K562 (cell line): ENCODE measurements around the gene KAT6B. TPM values are rescaled to one million over a fixed set of nuclear protein-coding genes. Genes with fewer than 3 reads are reported as not detected.

ENCODE experiments used
- ATAC-seq: fragments of 200-7000 bp; cut with Tn5 transposase; 3 replicates; pipeline ENCODE4 v1.9.1; 2020; ENCODE audit warnings: moderate library complexity
- BruUV-seq: library from RNA; stranded (reverse); fragments of 400-500 nt; replicated peaks from 2 replicates; lab custom pipeline; 2021; lab: Mats Ljungman, UMichigan
- CTCF ChIA-PET: fragments of 300-600 bp; formaldehyde crosslinking; extraction: SDS; loops from one replicate; lab custom pipeline; 2021; ENCODE audit warnings: low intra/inter-chr PET ratio; lab: Yijun Ruan, JAX
- POLR2A ChIA-PET: fragments of 300-600, 350-650 bp; sonication (Branson Sonifier 250); formaldehyde crosslinking; extraction: SDS; loops from one replicate; lab custom pipeline; 2021; ENCODE audit warnings: antibody characterized with exemption, inconsistent platforms; lab: Yijun Ruan, JAX
- DNase-seq, 4 experiments: peaks; one replicate each; pipeline versions ENCODE4 v3.0.0 to v3.0.0-alpha.2; 2011 to 2018; ENCODE audit warnings: low spot score in 3 of 4, mixed read lengths in 3 of 4; ENCODE audit errors: extremely low read depth in 1 of 4
- FAIRE-seq: peaks from 2 replicates; lab custom pipeline; 2011; peaks lifted over from hg19 to GRCh38; lab: Jason Lieb, UNC
- H2AFZ ChIP-seq: 2 replicates; pipeline ENCODE4 v1.6.0; 2011; ENCODE audit warnings: low read depth, low read length, control low read depth, inconsistent platforms
- H3K27ac ChIP-seq: fragments of 200-600 bp; 3 replicates; pipeline ENCODE4 v1.8.0; 2011; ENCODE audit warnings: low read depth, mild to moderate bottlenecking, control low read depth, inconsistent platforms, low read length, moderate library complexity, mixed read lengths; ENCODE audit errors: extremely low read depth
- H3K27me3 ChIP-seq, 2 experiments: fragments of 300-600 bp in 1 of 2; 2 replicates in 1 of 2; 3 replicates in 1 of 2; pipeline versions ENCODE4 v1.6.0 to v1.8.0; 2011; ENCODE audit warnings: inconsistent platforms in 2 of 2, low read length in 2 of 2, mild to moderate bottlenecking in 1 of 2, mixed read lengths in 1 of 2, moderate library complexity in 1 of 2; ENCODE audit not compliant: control insufficient read depth in 2 of 2, insufficient read depth in 2 of 2
- H3K36me3 ChIP-seq: fragments of 300-600 bp; 3 replicates; pipeline ENCODE4 v1.8.0; 2011; ENCODE audit warnings: mild to moderate bottlenecking, low read length, inconsistent platforms; ENCODE audit not compliant: control insufficient read depth, insufficient read depth
- H3K4me1 ChIP-seq, 2 experiments: fragments of 200-600 bp in 1 of 2; replicated peaks in 1 of 2; 2 replicates in 1 of 2; 3 replicates in 1 of 2; pipeline versions ENCODE4 v1.5.1 to v1.8.0; 2011; ENCODE audit warnings: inconsistent platforms in 2 of 2, low read length in 2 of 2, mild to moderate bottlenecking in 1 of 2, mixed read lengths in 1 of 2, moderate library complexity in 1 of 2; ENCODE audit not compliant: control insufficient read depth in 2 of 2, insufficient read depth in 2 of 2
- H3K4me2 ChIP-seq: 2 replicates; pipeline ENCODE4 v1.6.1; 2011; ENCODE audit warnings: low read length, control low read depth, inconsistent platforms, mixed read lengths; ENCODE audit not compliant: insufficient read depth
- H3K4me3 ChIP-seq: fragments of 200-600 bp; sonication (generic), shearing (Covaris generic); 2 replicates; pipeline ENCODE4 v1.5.1; 2016; ENCODE audit warnings: control low read depth, inconsistent platforms
- H3K79me2 ChIP-seq: fragments of 200-600 bp; 3 replicates; pipeline ENCODE4 v1.8.0; 2011; ENCODE audit warnings: low read length, inconsistent platforms; ENCODE audit not compliant: control insufficient read depth, insufficient read depth
- H3K9ac ChIP-seq, 2 experiments: 2 replicates each; pipeline versions ENCODE4 v1.6.0 to v1.6.1; 2011; ENCODE audit warnings: low read depth in 2 of 2, low read length in 2 of 2, control low read depth in 1 of 2, inconsistent platforms in 1 of 2, mild to moderate bottlenecking in 1 of 2, mixed read lengths in 1 of 2; ENCODE audit not compliant: insufficient read depth in 1 of 2
- H3K9me1 ChIP-seq: one replicate; pipeline ENCODE4 v1.6.0; 2011; ENCODE audit warnings: inconsistent platforms, mild to moderate bottlenecking, low read length, moderate library complexity; ENCODE audit not compliant: control insufficient read depth, insufficient read depth
- H3K9me3 ChIP-seq: replicated peaks from 2 replicates; pipeline ENCODE4 v1.5.1; 2011; ENCODE audit warnings: low read depth, low read length, inconsistent platforms; ENCODE audit not compliant: control insufficient read depth, insufficient read depth
- H4K20me1 ChIP-seq: replicated peaks from 2 replicates; pipeline ENCODE4 v1.6.1; 2011; ENCODE audit warnings: low read length, inconsistent platforms, mixed read lengths; ENCODE audit not compliant: control insufficient read depth, insufficient read depth
- CBX8 ChIP-seq: fragments of 200-600 bp; sonication (generic); IDR thresholded peaks from 2 replicates; pipeline ENCODE4 v1.6.1; 2012; ENCODE audit warnings: borderline replicate concordance, mixed run types, low read depth, mild to moderate bottlenecking, moderate library complexity, mixed read lengths, low read length, control low read depth, inconsistent platforms; ENCODE audit not compliant: poor library complexity, severe bottlenecking; ENCODE audit errors: extremely low read depth
- CEBPB ChIP-seq: fragments of 450-650 bp; IDR thresholded peaks from 2 replicates; pipeline ENCODE4 v1.6.1; 2016; ENCODE audit warnings: missing genetic modification characterization, missing compliant biosample characterization
- E2F3 ChIP-seq: fragments of 250-450 bp; sonication (Bioruptor Pico); IDR thresholded peaks from 2 replicates; pipeline ENCODE4 v1.4.0; 2020; ENCODE audit warnings: mild to moderate bottlenecking
- NFIC ChIP-seq: fragments of 450-650 bp; IDR thresholded peaks from 2 replicates; pipeline ENCODE4 v1.6.1; 2017; ENCODE audit warnings: mild to moderate bottlenecking, inconsistent platforms
- PTBP1 ChIP-seq: fragments of 200-400 bp; formaldehyde crosslinking; IDR thresholded peaks from 2 replicates; pipeline ENCODE4 v1.6.1; 2017; ENCODE audit warnings: low read depth, low read length
- SMAD3 ChIP-seq: fragments of 450-650 bp; formaldehyde crosslinking; conservative IDR thresholded peaks from 2 replicates; pipeline ENCODE4 v1.4.0; 2020; ENCODE audit warnings: mild to moderate bottlenecking
- SP2 ChIP-seq: IDR thresholded peaks from 2 replicates; pipeline ENCODE4 v1.6.1; 2011; ENCODE audit warnings: mild to moderate bottlenecking, low read depth, low read length, moderate library complexity; ENCODE audit not compliant: poor library complexity, severe bottlenecking; ENCODE audit errors: extremely low read depth
- ZFX ChIP-seq: sonication (generic); formaldehyde crosslinking; IDR thresholded peaks from 2 replicates; pipeline ENCODE4 v1.8.0; 2022; ENCODE audit warnings: mild to moderate bottlenecking, missing genetic modification reagents, moderate library complexity
- ZNF174 ChIP-seq: fragments of 250-450 bp; sonication (Bioruptor Pico); IDR thresholded peaks from 2 replicates; pipeline ENCODE4 v1.4.0; 2020; ENCODE audit warnings: mild to moderate bottlenecking
- ZNF280A ChIP-seq: fragments of 450-650 bp; IDR thresholded peaks from 2 replicates; pipeline ENCODE4 v1.6.1; 2018; ENCODE audit warnings: mild to moderate bottlenecking, low read depth; ENCODE audit not compliant: partially characterized antibody
- WGBS: fragments of 100-300 bp; shearing (Covaris generic); methylation state at CpG from one replicate; pipeline ENCODE4 v1.1.6; 2016; ENCODE audit warnings: low coverage, mixed read lengths; ENCODE audit not compliant: insufficient coverage; ENCODE audit errors: missing lambda C conversion rate; 5-methylcytosine and 5-hydroxymethylcytosine counted together
- in situ Hi-C: fragments of 300-500 bp; cut with MboI; formaldehyde crosslinking; loops from 4 replicates; pipeline ENCODE4 v1.15.0; 2018; ENCODE audit warnings: inconsistent platforms, mixed read lengths
- intact Hi-C: fragments of 100-400 bp; cut with micrococcal nuclease; formaldehyde crosslinking; loops from 2 replicates; pipeline ENCODE4 v1.14.2; 2022
- polyA plus RNA-seq, 8 experiments: library from polyadenylated mRNA; depleted of rRNA in 4 of 8; stranded (reverse) in 5 of 8; unstranded in 3 of 8; fragments of >200 nt; fragmentation: Nextera tagmentation in 2 of 8; fragmentation: Illumina TruSeq in 1 of 8; extraction: Ambion mirVana in 2 of 8; extraction: Trizol in 1 of 8; gene quantifications; 2 replicates each; pipeline versions ENCODE4 v1.2.1 to v1.2.3, GENCODE V29; 2011 to 2014; ENCODE audit warnings: inconsistent platforms in 1 of 8, missing spikeins in 1 of 8
- total RNA-seq, 7 experiments: library from RNA; depleted of rRNA in 6 of 7; stranded (reverse); fragments of >200 nt in 6 of 7; fragmentation: Illumina TruSeq in 2 of 7; extraction: Trizol in 2 of 7; gene quantifications; 2 replicates each; pipeline versions ENCODE4 v1.2.1 to v1.2.3, GENCODE V29; 2011 to 2021; ENCODE audit warnings: low replicate concordance in 1 of 7
- TF ChIP-seq, protein P1 (sequence below), 2 experiments: IDR thresholded peaks in 1 of 2; conservative IDR thresholded peaks in 1 of 2; 2 replicates each; pipeline ENCODE4 v1.6.1; 2016; ENCODE audit warnings: low read depth in 2 of 2, mild to moderate bottlenecking in 1 of 2, missing compliant biosample characterization in 1 of 2, missing genetic modification characterization in 1 of 2, moderate library complexity in 1 of 2

KAT6B gene
- total and polyA plus RNA-seq, 9 of the 15 experiments (the other 6 are each of a cell fraction or from before 2014, with no cell fraction given) = 1.4 to 9.2 (median 6.8) TPM

DNA sequence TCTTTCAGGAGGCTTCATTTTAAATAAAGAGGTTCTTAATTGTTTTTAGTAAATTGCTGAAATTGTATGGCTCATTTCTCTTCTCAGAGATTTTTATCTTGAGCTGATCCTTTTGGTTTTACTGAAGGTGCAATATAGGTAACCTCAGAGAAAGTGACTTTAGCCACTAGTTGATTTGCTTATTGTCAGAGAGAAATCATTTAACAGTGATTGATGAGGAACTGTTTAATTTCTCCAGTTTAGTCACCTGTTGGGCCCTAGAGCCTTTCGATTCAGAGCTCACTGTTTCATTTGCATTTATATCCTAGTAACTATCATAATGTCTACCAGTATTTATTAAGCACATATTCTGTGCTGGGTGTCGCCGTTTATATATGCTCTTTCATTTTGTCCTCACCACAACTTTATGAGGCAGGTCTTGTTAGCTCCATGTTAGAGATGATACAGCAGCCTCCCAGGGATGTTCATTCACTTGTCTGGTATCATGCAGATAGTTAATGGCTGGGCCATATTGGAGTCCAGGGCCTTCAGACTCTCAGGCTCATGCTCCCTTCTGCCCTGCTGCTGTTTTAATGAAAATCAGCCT, 42.1 kb downstream of the KAT6B start (continued):
- TF ChIP-seq, protein P1, sequence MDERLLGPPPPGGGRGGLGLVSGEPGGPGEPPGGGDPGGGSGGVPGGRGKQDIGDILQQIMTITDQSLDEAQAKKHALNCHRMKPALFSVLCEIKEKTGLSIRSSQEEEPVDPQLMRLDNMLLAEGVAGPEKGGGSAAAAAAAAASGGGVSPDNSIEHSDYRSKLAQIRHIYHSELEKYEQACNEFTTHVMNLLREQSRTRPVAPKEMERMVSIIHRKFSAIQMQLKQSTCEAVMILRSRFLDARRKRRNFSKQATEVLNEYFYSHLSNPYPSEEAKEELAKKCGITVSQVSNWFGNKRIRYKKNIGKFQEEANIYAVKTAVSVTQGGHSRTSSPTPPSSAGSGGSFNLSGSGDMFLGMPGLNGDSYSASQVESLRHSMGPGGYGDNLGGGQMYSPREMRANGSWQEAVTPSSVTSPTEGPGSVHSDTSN (CRISPR knock-in tag; IDR thresholded peaks at IDR 0.05; ENCODE audit: low read depth) = no peak
- TF ChIP-seq, protein P1 (tag; conservative IDR thresholded peaks at IDR 0.05; ENCODE audit: low read depth) = no peak
- TF ChIP-seq E2F3 (CRISPR knock-in tag) = no peak
- TF ChIP-seq PTBP1 = no peak
- no peak for TF ChIP-seq SMAD3
- TF ChIP-seq CEBPB (tag) = no peak

- Histone ChIP-seq H3K79me2 (no peaks in the 10 kb centered on the region), H3K9me1 (no peaks in the 10 kb centered on the region), H3K27me3 (no peaks in the 10 kb centered on the region), H3K27ac (no peak overlapping the region), H3K36me3 (no peaks in the 10 kb centered on the region), H3K9me3 (no peaks in the 10 kb centered on the region), H4K20me1 (no peaks in the 10 kb centered on the region), H3K4me3 (no peak overlapping the region), H3K9ac (no peak overlapping the region), H3K4me2 (no peak overlapping the region), H3K4me1 (no peaks in the 10 kb centered on the region), H2AFZ (no peak overlapping the region)
- FAIRE-seq (no peak), ATAC-seq (no peak), DNase-seq (no peak)
- POLR2A ChIA-PET = interaction anchor here (1.1 kb wide), 1 partner anchor 17 kb away, joined by 4 read pairs; no protein-coding TSS in a partner anchor
- TF ChIP-seq CBX8 = no peak
- TF ChIP-seq ZNF174 (CRISPR knock-in tag) = no peak
- TF ChIP-seq ZNF280A = no peak
- TF ChIP-seq SP2 = no peak
- TF ChIP-seq ZFX (CRISPR knock-in tag) = no peak
- no peak for TF ChIP-seq NFIC
- no TSS peak for BruUV-seq
- in situ Hi-C loops = no loop called here
- intact Hi-C loops = no loop called here
- WGBS = 11% methylated on average over 2 of the region's 2 CpGs
- CTCF ChIA-PET = no interaction called here
Observed at GRCh38 chr10:74869635-74870034, 43.2 kb downstream of the KAT6B start.
